ENCODE results near the gene RNF114.
"Not testable (repeated sequence)": the region's sequence is repeated elsewhere in the genome, so short reads cannot be mapped to it uniquely, and the experiment has no call there.

RNF114 gene

GRCh38 chr20:49987015-49987867, 51.0 kb downstream of the RNF114 start:
- no peak for DNase-seq

GRCh38 chr20:49987868-49988690, 51.9 kb downstream of the RNF114 start:
- DNase-seq, result no peak

GRCh38 chr20:49989234-49990065, 53.3 kb downstream of the RNF114 start:
- DNase-seq, result no peak

- DNase-seq, result no peak
Observed at GRCh38 chr20:49990271-49990720, 54.1 kb downstream of the RNF114 start.

- DNase-seq, result no peak
Observed at GRCh38 chr20:49993301-49993751, 57.1 kb downstream of the RNF114 start.

- no peak for DNase-seq
Observed at GRCh38 chr20:49995586-49995985, 59.4 kb downstream of the RNF114 start.

GRCh38 chr20:49998478-49999188, 62.4 kb downstream of the RNF114 start:
- DNase-seq, result not testable (repeated sequence)

GRCh38 chr20:49999329-49999728, 63.1 kb downstream of the RNF114 start:
- DNase-seq, result no peak

GRCh38 chr20:50000548-50001222, 64.5 kb downstream of the RNF114 start:
- not testable (repeated sequence) for DNase-seq

GRCh38 chr20:50001784-50002311, 65.7 kb downstream of the RNF114 start:
- no peak for DNase-seq

- no peak for DNase-seq
Observed at GRCh38 chr20:50003253-50003656, 67.1 kb downstream of the RNF114 start.
